Measurements from ENCODE around the gene ZRANB2.

DNA sequence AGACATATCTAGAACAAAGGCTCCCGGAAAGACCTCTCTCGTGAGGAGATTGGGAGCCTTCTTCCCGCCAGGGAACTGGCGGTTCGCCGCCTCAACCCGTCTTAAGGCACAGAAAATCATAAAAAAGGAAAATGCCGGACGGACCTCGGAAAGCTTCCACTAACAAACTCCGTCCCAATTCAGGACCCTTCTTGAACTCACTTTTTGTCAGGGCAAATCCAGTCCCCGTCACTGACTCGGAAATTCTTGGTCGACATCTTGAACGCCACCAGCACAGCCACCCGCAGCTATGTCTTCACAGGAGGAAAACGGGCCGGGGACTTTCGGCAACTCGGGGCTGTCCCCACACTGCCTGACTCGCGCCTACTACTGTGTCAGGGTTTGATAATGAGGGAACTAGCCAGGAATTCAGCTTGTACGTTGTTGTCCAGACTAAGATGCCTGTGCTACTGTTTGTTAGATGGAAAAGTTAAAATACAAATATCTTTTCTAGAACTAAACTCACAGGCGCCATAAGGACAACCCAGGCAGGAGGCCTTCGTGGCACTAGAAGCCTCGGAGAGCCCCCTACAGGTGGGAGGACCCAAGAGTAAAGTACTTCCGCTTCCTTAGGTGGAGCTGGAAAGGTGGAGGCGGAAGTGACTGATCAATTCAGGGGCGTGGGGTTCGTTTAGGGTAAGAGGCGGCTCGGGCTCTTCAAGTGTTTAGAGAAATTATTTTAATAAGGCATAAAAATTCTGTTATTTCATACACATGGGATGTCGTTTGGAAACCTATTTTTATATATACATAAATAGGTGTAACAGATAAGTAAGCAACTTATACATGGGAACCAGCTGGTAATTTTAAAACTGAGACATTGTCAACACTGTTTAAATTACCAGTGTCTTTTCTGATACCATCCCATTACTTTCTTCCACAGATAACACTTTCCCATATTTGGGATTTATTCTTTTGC is at the start of gene ZRANB2:
- no peak for TF ChIP-seq EZH2 (IDR thresholded peaks at IDR 0.05)
- peak; percentile 94 for TF ChIP-seq POLR2AphosphoS5 (IDR thresholded peaks at IDR 0.05; ENCODE audit: borderline replicate concordance, low read depth, low read length)

Measured in SK-N-MC (cell line).